H1 (cell line): ENCODE measurements around the gene PLXND1. TPM values are rescaled to one million over a fixed set of nuclear protein-coding genes. Genes with fewer than 3 reads are reported as not detected.

Experiments used
- CTCF ChIA-PET: fragments of 300-600 bp; sonication (Branson Sonifier 250); formaldehyde crosslinking; loops from one replicate; lab custom pipeline; 2021; ENCODE audit not compliant: partially characterized antibody; lab: Charles Lee
- POLR2A ChIA-PET: fragments of 300-600 bp; sonication (Branson Sonifier 250); formaldehyde crosslinking; loops from one replicate; lab custom pipeline; 2021; ENCODE audit warnings: inconsistent platforms; ENCODE audit not compliant: partially characterized antibody; lab: Charles Lee
- DNase-seq, 2 experiments: peaks; one replicate each; pipeline versions ENCODE4 v3.0.0 to v3.0.0-alpha.2; 2010 to 2022; ENCODE audit warnings: low spot score in 2 of 2, low read depth in 1 of 2, mixed read lengths in 1 of 2
- FAIRE-seq: peaks from 2 replicates; lab custom pipeline; 2011; peaks lifted over from hg19 to GRCh38; lab: Jason Lieb, UNC
- H2AFZ ChIP-seq: 2 replicates; pipeline ENCODE4 v1.8.1; 2012; ENCODE audit warnings: low read length, inconsistent platforms
- H2AK5ac ChIP-seq: 2 replicates; pipeline ENCODE4 v1.6.1; 2013; ENCODE audit warnings: low read depth, low read length
- H2BK120ac ChIP-seq: replicated peaks from 2 replicates; pipeline ENCODE3; 2013; ENCODE audit warnings: low read depth, low read length, inconsistent platforms
- H2BK12ac ChIP-seq: 2 replicates; pipeline ENCODE4 v1.6.1; 2013; ENCODE audit warnings: low read depth, low read length
- H2BK15ac ChIP-seq: 2 replicates; pipeline ENCODE4 v1.6.1; 2013; ENCODE audit warnings: low read length
- H2BK20ac ChIP-seq: 2 replicates; pipeline ENCODE4 v1.6.1; 2013; ENCODE audit warnings: low read length
- H2BK5ac ChIP-seq: 2 replicates; pipeline ENCODE4 v1.6.1; 2013; ENCODE audit warnings: low read depth, low read length
- H3K14ac ChIP-seq: 2 replicates; pipeline ENCODE4 v1.6.1; 2013; ENCODE audit warnings: inconsistent platforms; ENCODE audit not compliant: insufficient read length
- H3K18ac ChIP-seq: 2 replicates; pipeline ENCODE4 v1.6.1; 2013; ENCODE audit warnings: low read length; ENCODE audit errors: extremely low read depth
- H3K23ac ChIP-seq: 2 replicates; pipeline ENCODE4 v1.6.1; 2013; ENCODE audit warnings: inconsistent platforms; ENCODE audit not compliant: insufficient read length
- H3K23me2 ChIP-seq: 2 replicates; pipeline ENCODE4 v1.6.1; 2013; ENCODE audit warnings: low read depth, low read length
- H3K27ac ChIP-seq: 2 replicates; pipeline ENCODE4 v1.6.1; 2011; ENCODE audit warnings: low read depth, low read length, inconsistent platforms
- H3K27me3 ChIP-seq, 4 experiments: replicated peaks in 1 of 4; 1 replicate in 1 of 4; 2 replicates in 3 of 4; pipeline versions ENCODE4 v1.6.1 to v1.8.1; 2011 to 2013; ENCODE audit warnings: low read length in 3 of 4, mild to moderate bottlenecking in 3 of 4, inconsistent platforms in 2 of 4, mixed read lengths in 2 of 4, moderate library complexity in 1 of 4; ENCODE audit not compliant: control insufficient read depth in 3 of 4, insufficient read depth in 3 of 4; ENCODE audit errors: extremely low read depth in 1 of 4
- H3K36me3 ChIP-seq, 4 experiments: 2 replicates each; pipeline versions ENCODE4 v1.6.1 to v1.8.1; 2011 to 2013; ENCODE audit warnings: mild to moderate bottlenecking in 4 of 4, low read length in 3 of 4, moderate library complexity in 2 of 4, control low read depth in 1 of 4, inconsistent platforms in 1 of 4; ENCODE audit not compliant: insufficient read depth in 4 of 4, control insufficient read depth in 2 of 4
- H3K4ac ChIP-seq: replicated peaks from 2 replicates; pipeline ENCODE3; 2013; ENCODE audit warnings: low read length, low read depth, mixed read lengths, inconsistent platforms; ENCODE audit not compliant: insufficient read length
- H3K4me1 ChIP-seq, 4 experiments: replicated peaks in 1 of 4; 1 replicate in 1 of 4; 2 replicates in 3 of 4; pipeline versions ENCODE4 v1.6.1 to v1.8.1; 2011 to 2013; ENCODE audit warnings: low read length in 3 of 4, inconsistent platforms in 2 of 4, mixed read lengths in 1 of 4; ENCODE audit not compliant: insufficient read depth in 4 of 4, control insufficient read depth in 3 of 4
- H3K4me2 ChIP-seq, 2 experiments: 2 replicates each; pipeline versions ENCODE4 v1.6.1 to v1.8.1; 2011 to 2013; ENCODE audit warnings: low read depth in 2 of 2, low read length in 2 of 2, control low read depth in 1 of 2, inconsistent platforms in 1 of 2, mild to moderate bottlenecking in 1 of 2; ENCODE audit not compliant: insufficient read depth in 1 of 2
- H3K4me3 ChIP-seq, 4 experiments: fragments of 200-600, 300-600 bp in 1 of 4; sonication (generic), shearing (Covaris generic), sonication (Bioruptor Twin) in 1 of 4; 2 replicates each; pipeline versions ENCODE4 v1.5.1 to v1.8.1; 2011 to 2016; ENCODE audit warnings: low read length in 4 of 4, low read depth in 3 of 4, control low read depth in 2 of 4, inconsistent platforms in 2 of 4, mild to moderate bottlenecking in 2 of 4, mixed read lengths in 1 of 4, moderate library complexity in 1 of 4; ENCODE audit not compliant: insufficient read depth in 2 of 4; ENCODE audit errors: extremely low read depth in 1 of 4
- H3K56ac ChIP-seq: replicated peaks from 2 replicates; pipeline ENCODE3; 2013; ENCODE audit warnings: low read depth, mild to moderate bottlenecking, mixed read lengths, low read length, inconsistent platforms; ENCODE audit not compliant: insufficient read length
- H3K79me1 ChIP-seq: 2 replicates; pipeline ENCODE4 v1.6.1; 2013; ENCODE audit warnings: low read depth, low read length, control low read depth
- H3K79me2 ChIP-seq, 2 experiments: 2 replicates each; pipeline versions ENCODE4 v1.6.1 to v1.8.1; 2012 to 2013; ENCODE audit warnings: low read length in 2 of 2, mild to moderate bottlenecking in 2 of 2, inconsistent platforms in 1 of 2; ENCODE audit not compliant: insufficient read depth in 2 of 2, control insufficient read depth in 1 of 2
- H3K9ac ChIP-seq, 4 experiments: replicated peaks in 1 of 4; 1 replicate in 1 of 4; 2 replicates in 3 of 4; pipeline versions ENCODE4 v1.6.1 to v1.8.1; 2011 to 2013; ENCODE audit warnings: low read depth in 3 of 4, low read length in 3 of 4, control low read depth in 2 of 4, mild to moderate bottlenecking in 2 of 4, moderate library complexity in 2 of 4, inconsistent platforms in 1 of 4; ENCODE audit errors: extremely low read depth in 1 of 4
- H3K9me3 ChIP-seq, 2 experiments: 2 replicates each; pipeline versions ENCODE4 v1.6.1 to v1.8.1; 2012 to 2013; ENCODE audit warnings: mild to moderate bottlenecking in 2 of 2, moderate library complexity in 2 of 2, control low read depth in 1 of 2, inconsistent platforms in 1 of 2, low read depth in 1 of 2, low read length in 1 of 2, mixed read lengths in 1 of 2; ENCODE audit not compliant: insufficient read depth in 2 of 2
- H4K20me1 ChIP-seq, 2 experiments: replicated peaks in 1 of 2; 2 replicates each; pipeline versions ENCODE3 to v1.8.1; 2011 to 2013; ENCODE audit warnings: inconsistent platforms in 2 of 2, low read length in 2 of 2, mild to moderate bottlenecking in 1 of 2; ENCODE audit not compliant: insufficient read depth in 2 of 2, control insufficient read depth in 1 of 2
- H4K5ac ChIP-seq: 2 replicates; pipeline ENCODE4 v1.6.1; 2013; ENCODE audit warnings: low read length, low read depth, mixed read lengths, inconsistent platforms; ENCODE audit not compliant: insufficient read length
- H4K8ac ChIP-seq: 2 replicates; pipeline ENCODE4 v1.8.0; 2013; ENCODE audit warnings: mild to moderate bottlenecking, moderate library complexity, low read length, inconsistent platforms; ENCODE audit not compliant: insufficient read depth; ENCODE audit errors: extremely low read depth
- H4K91ac ChIP-seq: replicated peaks from 2 replicates; pipeline ENCODE3; 2013; ENCODE audit warnings: low read length, mixed read lengths, inconsistent platforms; ENCODE audit not compliant: insufficient read length
- CTBP2 ChIP-seq: IDR thresholded peaks from 2 replicates; pipeline ENCODE4 v1.7.0; 2011; ENCODE audit warnings: borderline replicate concordance, mild to moderate bottlenecking, moderate library complexity, mixed read lengths, low read length; ENCODE audit not compliant: insufficient read depth, insufficient read length
- EP300 ChIP-seq, 2 experiments: IDR thresholded peaks; 1 replicate in 1 of 2; 2 replicates in 1 of 2; pipeline ENCODE4 v1.6.1; 2011 to 2012; ENCODE audit warnings: low read depth in 2 of 2, low read length in 2 of 2, mild to moderate bottlenecking in 2 of 2, borderline replicate concordance in 1 of 2, inconsistent platforms in 1 of 2, moderate library complexity in 1 of 2
- PHF8 ChIP-seq: fragments of 200-600 bp; sonication (generic); conservative IDR thresholded peaks from 2 replicates; pipeline ENCODE4 v1.7.1; 2012; ENCODE audit warnings: low read depth, mild to moderate bottlenecking, inconsistent platforms, low read length, moderate library complexity
- POLR2A ChIP-seq, 2 experiments: IDR thresholded peaks; 1 replicate in 1 of 2; 2 replicates in 1 of 2; pipeline ENCODE4 v1.6.1; 2011; ENCODE audit warnings: low read depth in 2 of 2, low read length in 2 of 2, mild to moderate bottlenecking in 2 of 2; ENCODE audit errors: control extremely low read depth in 1 of 2
- RBBP5 ChIP-seq: IDR thresholded peaks from 2 replicates; pipeline ENCODE4 v1.7.1; 2012; ENCODE audit warnings: low read depth, mild to moderate bottlenecking, inconsistent platforms, low read length, moderate library complexity, borderline replicate concordance
- SP1 ChIP-seq: IDR thresholded peaks from 2 replicates; pipeline ENCODE4 v1.6.1; 2011; ENCODE audit warnings: low read depth, low read length
- SRF ChIP-seq: IDR thresholded peaks from 2 replicates; pipeline ENCODE4 v1.6.1; 2011; ENCODE audit warnings: mild to moderate bottlenecking, low read depth, low read length, moderate library complexity
- WGBS, 2 experiments: shearing (Covaris generic) in 1 of 2; methylation state at CpG; one replicate each; pipeline versions ENCODE4 v1.1.6 to v1.1.7; 2013 to 2015; ENCODE audit warnings: low lambda C conversion rate in 2 of 2, mixed read lengths in 2 of 2, inconsistent platforms in 1 of 2, low coverage in 1 of 2, missing lambda C conversion rate in 1 of 2; ENCODE audit not compliant: insufficient replicate concordance in 2 of 2, insufficient coverage in 1 of 2, insufficient read length in 1 of 2; ENCODE audit errors: extremely low coverage in 1 of 2, missing lambda C conversion rate in 1 of 2; 5-methylcytosine and 5-hydroxymethylcytosine counted together
- polyA plus RNA-seq, 7 experiments: library from polyadenylated mRNA; depleted of rRNA in 3 of 7; stranded (reverse) in 5 of 7; unstranded in 2 of 7; fragments of >200 nt in 5 of 7; fragments of 200-250 nt in 2 of 7; gene quantifications; 1 replicate in 5 of 7; 2 replicates in 1 of 7; 4 replicates in 1 of 7; pipeline versions ENCODE4 v1.2.1 to v1.2.3, GENCODE V29; 2011 to 2013; ENCODE audit warnings: missing spikeins in 2 of 7, mixed read lengths in 2 of 7
- total RNA-seq: library from RNA; stranded (reverse); fragmentation: NEBNext Ultra II Directional; extraction: Animal tissue kit (Norgen Biotek cat#: 25700); gene quantifications from 2 replicates; pipeline ENCODE4 v1.2.1, GENCODE V29; 2021
- TF ChIP-seq, protein P1 (sequence below): IDR thresholded peaks from 2 replicates; pipeline ENCODE4 v1.6.1; 2011; ENCODE audit warnings: low read depth, mild to moderate bottlenecking, low read length; ENCODE audit not compliant: insufficient read depth
- TF ChIP-seq, protein P2 (sequence below): IDR thresholded peaks from 2 replicates; pipeline ENCODE4 v1.6.1; 2011; ENCODE audit warnings: low read length, improper control_type of control experiment

PLXND1 gene
- total and polyA plus RNA-seq, 2 of the 8 experiments (the other 6 are each of a cell fraction or from before 2014, with no cell fraction given) = 17.7 to 66.4 TPM

DNA sequence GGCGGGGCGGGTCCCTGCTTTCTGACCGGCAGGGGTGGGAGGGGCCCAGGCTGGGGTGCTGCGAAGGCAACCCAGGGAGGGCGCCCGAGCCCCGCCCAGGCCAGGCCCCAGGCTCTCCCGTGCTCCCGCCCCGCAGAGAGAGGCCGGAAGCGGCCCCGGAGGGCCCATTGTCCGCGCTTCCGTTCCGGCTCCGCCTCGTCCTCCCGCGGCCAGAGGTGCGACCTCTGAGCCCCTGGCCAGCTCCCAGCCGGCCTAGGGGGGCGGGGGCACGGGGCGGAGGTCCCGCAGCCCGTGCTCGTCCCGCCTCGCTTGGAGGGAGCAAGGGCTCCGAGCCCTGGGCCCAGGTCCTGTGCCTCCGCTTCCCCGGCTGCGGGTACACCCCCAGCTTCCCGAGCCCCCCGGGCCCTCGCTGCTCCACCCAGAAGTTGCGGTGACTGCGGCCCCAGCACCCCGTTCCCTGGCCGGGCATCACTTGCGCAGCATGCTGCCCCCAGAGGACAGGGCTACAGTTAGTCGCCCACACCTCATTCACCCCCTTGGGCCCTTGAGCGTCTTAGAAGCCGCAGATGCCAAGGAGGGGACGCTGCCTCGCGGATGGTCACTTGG is 20.4 kb upstream of the PLXND1 start:
- peak overlapping the region; percentile 81; the same call in 1 of the 2 replicates for H2BK15ac ChIP-seq
- peak overlapping the region; percentile 41; the same call in 1 of the 2 replicates for H2BK5ac ChIP-seq
- peak overlapping the region; percentile 88 for H4K8ac ChIP-seq
- peak overlapping the region; percentile 44 for H2BK120ac ChIP-seq
- H2AK5ac ChIP-seq = no peak overlapping the region
- H3K4me2 ChIP-seq = peak overlapping the region; percentile 79 to 100
- H3K79me1 ChIP-seq = no peaks in the 10 kb centered on the region
- peaks cover 4 to 9% (median 6%) of the 10 kb centered on the region in 4 experiments for H3K4me1 ChIP-seq
- peak overlapping the region; percentile 28 for H4K5ac ChIP-seq
- H4K91ac ChIP-seq = peak overlapping the region; percentile 96
- H3K79me2 ChIP-seq = no peaks in the 10 kb centered on the region
- POLR2A ChIA-PET = interaction anchor here (0.7 to 2.3 kb wide), 7 partner anchors 14 to 266 kb away, joined by 3 to 16 read pairs (median 5); partner anchors contain the start of genes IFT122 and MBD4
- H2AFZ ChIP-seq = no peak overlapping the region
- no peak overlapping the region for H3K23ac ChIP-seq
- H3K27ac ChIP-seq = peak overlapping the region; percentile 8; the same call in 1 of the 2 replicates
- peak overlapping the region; percentile 96 for H3K4ac ChIP-seq
- FAIRE-seq (no peak), DNase-seq (peak; percentile 70 to 87)
- H4K20me1 ChIP-seq = no peaks in the 10 kb centered on the region
- H3K23me2 ChIP-seq = peaks cover 7% of the 10 kb centered on the region
- no peaks in the 10 kb centered on the region for H3K27me3 ChIP-seq
- peak overlapping the region; percentile 61 to 85 (median 78) for H3K4me3 ChIP-seq
- 1% methylated on average over 20 of the region's 49 CpGs; no CpG with 5 or more reads in 1 of the 2 experiments for WGBS, 2 experiments
- peak overlapping the region in 3 of 4 experiments; percentile 51 to 61 (median 51); a peak in 6 of 7 replicates for H3K9ac ChIP-seq
- CTCF ChIA-PET = interaction anchor here (0.9 to 10.7 kb wide), 15 partner anchors 10 to 315 kb away, joined by 3 to 149 read pairs (median 7); no protein-coding TSS in a partner anchor
- H3K9me3 ChIP-seq = no peaks in the 10 kb centered on the region
- H3K56ac ChIP-seq = peak overlapping the region; percentile 43
- H3K36me3 ChIP-seq = no peaks in the 10 kb centered on the region
- H3K14ac ChIP-seq = no peak overlapping the region
- H3K18ac ChIP-seq = peak overlapping the region; percentile 76
- H2BK20ac ChIP-seq = peak overlapping the region; percentile 34; the same call in 1 of the 2 replicates
- peak overlapping the region; percentile 84; the same call in 1 of the 2 replicates for H2BK12ac ChIP-seq
- no peak for TF ChIP-seq POLR2A (IDR thresholded peaks at IDR 0.05; ENCODE audit: control extremely low read depth in 1 of 2, low read depth in 2 of 2, low read length in 2 of 2)
- TF ChIP-seq RBBP5 = no peak
- peak; percentile 24 for TF ChIP-seq CTBP2
- no peak for TF ChIP-seq SRF
- peak; percentile 62; the same call in 1 of the 2 replicates for TF ChIP-seq PHF8
- TF ChIP-seq, protein P1, sequence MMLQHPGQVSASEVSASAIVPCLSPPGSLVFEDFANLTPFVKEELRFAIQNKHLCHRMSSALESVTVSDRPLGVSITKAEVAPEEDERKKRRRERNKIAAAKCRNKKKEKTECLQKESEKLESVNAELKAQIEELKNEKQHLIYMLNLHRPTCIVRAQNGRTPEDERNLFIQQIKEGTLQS = no peak
- TF ChIP-seq SP1 = no peak
- TF ChIP-seq, protein P2, sequence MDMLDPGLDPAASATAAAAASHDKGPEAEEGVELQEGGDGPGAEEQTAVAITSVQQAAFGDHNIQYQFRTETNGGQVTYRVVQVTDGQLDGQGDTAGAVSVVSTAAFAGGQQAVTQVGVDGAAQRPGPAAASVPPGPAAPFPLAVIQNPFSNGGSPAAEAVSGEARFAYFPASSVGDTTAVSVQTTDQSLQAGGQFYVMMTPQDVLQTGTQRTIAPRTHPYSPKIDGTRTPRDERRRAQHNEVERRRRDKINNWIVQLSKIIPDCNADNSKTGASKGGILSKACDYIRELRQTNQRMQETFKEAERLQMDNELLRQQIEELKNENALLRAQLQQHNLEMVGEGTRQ = no peak
- no peak for TF ChIP-seq EP300 (IDR thresholded peaks at IDR 0.05; ENCODE audit: borderline replicate concordance in 1 of 2, low read depth in 2 of 2, low read length in 2 of 2)
